H1 (cell line): ENCODE data around the gene ALG14. TPM values are rescaled to one million over a fixed set of nuclear protein-coding genes. Genes with fewer than 3 reads are reported as not detected.

Source experiments
- CTCF ChIA-PET: fragments of 300-600 bp; sonication (Branson Sonifier 250); formaldehyde crosslinking; loops from one replicate; lab custom pipeline; 2021; ENCODE audit not compliant: partially characterized antibody; lab: Charles Lee
- POLR2A ChIA-PET: fragments of 300-600 bp; sonication (Branson Sonifier 250); formaldehyde crosslinking; loops from one replicate; lab custom pipeline; 2021; ENCODE audit warnings: inconsistent platforms; ENCODE audit not compliant: partially characterized antibody; lab: Charles Lee
- DNase-seq, 2 experiments: peaks; one replicate each; pipeline versions ENCODE4 v3.0.0 to v3.0.0-alpha.2; 2010 to 2022; ENCODE audit warnings: low spot score in 2 of 2, low read depth in 1 of 2, mixed read lengths in 1 of 2
- FAIRE-seq: peaks from 2 replicates; lab custom pipeline; 2011; peaks lifted over from hg19 to GRCh38; lab: Jason Lieb, UNC
- H2AFZ ChIP-seq: 2 replicates; pipeline ENCODE4 v1.8.1; 2012; ENCODE audit warnings: low read length, inconsistent platforms
- H2AK5ac ChIP-seq: 2 replicates; pipeline ENCODE4 v1.6.1; 2013; ENCODE audit warnings: low read depth, low read length
- H2BK120ac ChIP-seq: replicated peaks from 2 replicates; pipeline ENCODE3; 2013; ENCODE audit warnings: low read depth, low read length, inconsistent platforms
- H2BK12ac ChIP-seq: 2 replicates; pipeline ENCODE4 v1.6.1; 2013; ENCODE audit warnings: low read depth, low read length
- H2BK15ac ChIP-seq: 2 replicates; pipeline ENCODE4 v1.6.1; 2013; ENCODE audit warnings: low read length
- H2BK20ac ChIP-seq: 2 replicates; pipeline ENCODE4 v1.6.1; 2013; ENCODE audit warnings: low read length
- H2BK5ac ChIP-seq: 2 replicates; pipeline ENCODE4 v1.6.1; 2013; ENCODE audit warnings: low read depth, low read length
- H3K14ac ChIP-seq: 2 replicates; pipeline ENCODE4 v1.6.1; 2013; ENCODE audit warnings: inconsistent platforms; ENCODE audit not compliant: insufficient read length
- H3K18ac ChIP-seq: 2 replicates; pipeline ENCODE4 v1.6.1; 2013; ENCODE audit warnings: low read length; ENCODE audit errors: extremely low read depth
- H3K23ac ChIP-seq: 2 replicates; pipeline ENCODE4 v1.6.1; 2013; ENCODE audit warnings: inconsistent platforms; ENCODE audit not compliant: insufficient read length
- H3K23me2 ChIP-seq: 2 replicates; pipeline ENCODE4 v1.6.1; 2013; ENCODE audit warnings: low read depth, low read length
- H3K27ac ChIP-seq: 2 replicates; pipeline ENCODE4 v1.6.1; 2011; ENCODE audit warnings: low read depth, low read length, inconsistent platforms
- H3K27me3 ChIP-seq, 4 experiments: replicated peaks in 1 of 4; 1 replicate in 1 of 4; 2 replicates in 3 of 4; pipeline versions ENCODE4 v1.6.1 to v1.8.1; 2011 to 2013; ENCODE audit warnings: low read length in 3 of 4, mild to moderate bottlenecking in 3 of 4, inconsistent platforms in 2 of 4, mixed read lengths in 2 of 4, moderate library complexity in 1 of 4; ENCODE audit not compliant: control insufficient read depth in 3 of 4, insufficient read depth in 3 of 4; ENCODE audit errors: extremely low read depth in 1 of 4
- H3K36me3 ChIP-seq, 4 experiments: 2 replicates each; pipeline versions ENCODE4 v1.6.1 to v1.8.1; 2011 to 2013; ENCODE audit warnings: mild to moderate bottlenecking in 4 of 4, low read length in 3 of 4, moderate library complexity in 2 of 4, control low read depth in 1 of 4, inconsistent platforms in 1 of 4; ENCODE audit not compliant: insufficient read depth in 4 of 4, control insufficient read depth in 2 of 4
- H3K4ac ChIP-seq: replicated peaks from 2 replicates; pipeline ENCODE3; 2013; ENCODE audit warnings: low read length, low read depth, mixed read lengths, inconsistent platforms; ENCODE audit not compliant: insufficient read length
- H3K4me1 ChIP-seq, 4 experiments: replicated peaks in 1 of 4; 1 replicate in 1 of 4; 2 replicates in 3 of 4; pipeline versions ENCODE4 v1.6.1 to v1.8.1; 2011 to 2013; ENCODE audit warnings: low read length in 3 of 4, inconsistent platforms in 2 of 4, mixed read lengths in 1 of 4; ENCODE audit not compliant: insufficient read depth in 4 of 4, control insufficient read depth in 3 of 4
- H3K4me2 ChIP-seq, 2 experiments: 2 replicates each; pipeline versions ENCODE4 v1.6.1 to v1.8.1; 2011 to 2013; ENCODE audit warnings: low read depth in 2 of 2, low read length in 2 of 2, control low read depth in 1 of 2, inconsistent platforms in 1 of 2, mild to moderate bottlenecking in 1 of 2; ENCODE audit not compliant: insufficient read depth in 1 of 2
- H3K4me3 ChIP-seq, 4 experiments: fragments of 200-600, 300-600 bp in 1 of 4; sonication (generic), shearing (Covaris generic), sonication (Bioruptor Twin) in 1 of 4; 2 replicates each; pipeline versions ENCODE4 v1.5.1 to v1.8.1; 2011 to 2016; ENCODE audit warnings: low read length in 4 of 4, low read depth in 3 of 4, control low read depth in 2 of 4, inconsistent platforms in 2 of 4, mild to moderate bottlenecking in 2 of 4, mixed read lengths in 1 of 4, moderate library complexity in 1 of 4; ENCODE audit not compliant: insufficient read depth in 2 of 4; ENCODE audit errors: extremely low read depth in 1 of 4
- H3K56ac ChIP-seq: replicated peaks from 2 replicates; pipeline ENCODE3; 2013; ENCODE audit warnings: low read depth, mild to moderate bottlenecking, mixed read lengths, low read length, inconsistent platforms; ENCODE audit not compliant: insufficient read length
- H3K79me1 ChIP-seq: 2 replicates; pipeline ENCODE4 v1.6.1; 2013; ENCODE audit warnings: low read depth, low read length, control low read depth
- H3K79me2 ChIP-seq, 2 experiments: 2 replicates each; pipeline versions ENCODE4 v1.6.1 to v1.8.1; 2012 to 2013; ENCODE audit warnings: low read length in 2 of 2, mild to moderate bottlenecking in 2 of 2, inconsistent platforms in 1 of 2; ENCODE audit not compliant: insufficient read depth in 2 of 2, control insufficient read depth in 1 of 2
- H3K9ac ChIP-seq, 4 experiments: replicated peaks in 1 of 4; 1 replicate in 1 of 4; 2 replicates in 3 of 4; pipeline versions ENCODE4 v1.6.1 to v1.8.1; 2011 to 2013; ENCODE audit warnings: low read depth in 3 of 4, low read length in 3 of 4, control low read depth in 2 of 4, mild to moderate bottlenecking in 2 of 4, moderate library complexity in 2 of 4, inconsistent platforms in 1 of 4; ENCODE audit errors: extremely low read depth in 1 of 4
- H3K9me3 ChIP-seq, 2 experiments: 2 replicates each; pipeline versions ENCODE4 v1.6.1 to v1.8.1; 2012 to 2013; ENCODE audit warnings: mild to moderate bottlenecking in 2 of 2, moderate library complexity in 2 of 2, control low read depth in 1 of 2, inconsistent platforms in 1 of 2, low read depth in 1 of 2, low read length in 1 of 2, mixed read lengths in 1 of 2; ENCODE audit not compliant: insufficient read depth in 2 of 2
- H4K20me1 ChIP-seq, 2 experiments: replicated peaks in 1 of 2; 2 replicates each; pipeline versions ENCODE3 to v1.8.1; 2011 to 2013; ENCODE audit warnings: inconsistent platforms in 2 of 2, low read length in 2 of 2, mild to moderate bottlenecking in 1 of 2; ENCODE audit not compliant: insufficient read depth in 2 of 2, control insufficient read depth in 1 of 2
- H4K5ac ChIP-seq: 2 replicates; pipeline ENCODE4 v1.6.1; 2013; ENCODE audit warnings: low read length, low read depth, mixed read lengths, inconsistent platforms; ENCODE audit not compliant: insufficient read length
- H4K8ac ChIP-seq: 2 replicates; pipeline ENCODE4 v1.8.0; 2013; ENCODE audit warnings: mild to moderate bottlenecking, moderate library complexity, low read length, inconsistent platforms; ENCODE audit not compliant: insufficient read depth; ENCODE audit errors: extremely low read depth
- H4K91ac ChIP-seq: replicated peaks from 2 replicates; pipeline ENCODE3; 2013; ENCODE audit warnings: low read length, mixed read lengths, inconsistent platforms; ENCODE audit not compliant: insufficient read length
- CBX5 ChIP-seq: fragments of 300-800, 300-1000 bp; sonication (generic); IDR thresholded peaks from 2 replicates; pipeline ENCODE4 v1.7.1; 2016; ENCODE audit warnings: antibody characterized with exemption, low read length, low read depth
- CHD2 ChIP-seq: IDR thresholded peaks from 2 replicates; pipeline ENCODE4 v1.6.1; 2012; ENCODE audit warnings: low read length, improper control_type of control experiment
- CREB1 ChIP-seq: IDR thresholded peaks from 2 replicates; pipeline ENCODE4 v1.6.1; 2012; ENCODE audit warnings: inconsistent platforms
- NRF1 ChIP-seq: IDR thresholded peaks from 2 replicates; pipeline ENCODE4 v1.6.1; 2011; ENCODE audit warnings: mild to moderate bottlenecking, low read depth, low read length, improper control_type of control experiment
- SIRT6 ChIP-seq: IDR thresholded peaks from one replicate; pipeline ENCODE4 v1.7.1; 2012; ENCODE audit warnings: low read length, inconsistent platforms
- WGBS, 2 experiments: shearing (Covaris generic) in 1 of 2; methylation state at CpG; one replicate each; pipeline versions ENCODE4 v1.1.6 to v1.1.7; 2013 to 2015; ENCODE audit warnings: low lambda C conversion rate in 2 of 2, mixed read lengths in 2 of 2, inconsistent platforms in 1 of 2, low coverage in 1 of 2, missing lambda C conversion rate in 1 of 2; ENCODE audit not compliant: insufficient replicate concordance in 2 of 2, insufficient coverage in 1 of 2, insufficient read length in 1 of 2; ENCODE audit errors: extremely low coverage in 1 of 2, missing lambda C conversion rate in 1 of 2; 5-methylcytosine and 5-hydroxymethylcytosine counted together
- polyA plus RNA-seq, 7 experiments: library from polyadenylated mRNA; depleted of rRNA in 3 of 7; stranded (reverse) in 5 of 7; unstranded in 2 of 7; fragments of >200 nt in 5 of 7; fragments of 200-250 nt in 2 of 7; gene quantifications; 1 replicate in 5 of 7; 2 replicates in 1 of 7; 4 replicates in 1 of 7; pipeline versions ENCODE4 v1.2.1 to v1.2.3, GENCODE V29; 2011 to 2013; ENCODE audit warnings: missing spikeins in 2 of 7, mixed read lengths in 2 of 7
- total RNA-seq: library from RNA; stranded (reverse); fragmentation: NEBNext Ultra II Directional; extraction: Animal tissue kit (Norgen Biotek cat#: 25700); gene quantifications from 2 replicates; pipeline ENCODE4 v1.2.1, GENCODE V29; 2021
- TF ChIP-seq, protein P1 (sequence below), 3 experiments: IDR thresholded peaks; 1 replicate in 2 of 3; 2 replicates in 1 of 3; pipeline versions ENCODE4 v1.5.1 to v1.6.1; 2011; ENCODE audit warnings: low read length in 3 of 3, mild to moderate bottlenecking in 3 of 3, inconsistent platforms in 2 of 3, low read depth in 1 of 3, moderate library complexity in 1 of 3; ENCODE audit not compliant: insufficient read depth in 1 of 3; ENCODE audit errors: control extremely low read depth in 1 of 3

The ALG14 gene
- total and polyA plus RNA-seq, 2 of the 8 experiments (the other 6 are each of a cell fraction or from before 2014, with no cell fraction given): 0.95 to 1.3 TPM

DNA sequence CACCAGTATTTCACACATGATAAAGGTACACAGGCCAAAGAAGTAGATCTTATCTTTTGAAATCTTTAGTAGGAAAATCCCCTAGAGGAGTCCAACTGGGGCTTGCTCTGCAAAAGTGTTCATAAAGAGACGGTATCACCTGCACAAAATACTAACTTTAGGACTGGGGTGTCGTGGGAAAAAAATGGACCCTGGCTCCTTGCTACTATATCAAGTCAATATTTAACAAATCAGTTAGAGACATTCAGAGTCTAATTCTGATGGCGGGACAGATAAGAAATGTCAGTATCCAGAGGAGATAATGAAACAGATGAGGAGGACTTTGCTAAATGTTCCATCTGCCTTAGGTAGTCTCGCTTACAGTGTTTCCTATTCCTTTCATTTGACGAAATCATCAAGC is 120.2 kb downstream of the ALG14 start:
- no peak overlapping the region for H2BK15ac ChIP-seq
- H3K14ac ChIP-seq: no peak overlapping the region
- H3K18ac ChIP-seq: no peak overlapping the region
- 99% methylated on average over 5 of the region's 5 CpGs; no CpG with 5 or more reads in 1 of the 2 experiments for WGBS, 2 experiments
- FAIRE-seq (no peak), DNase-seq (no peak)
- H3K23me2 ChIP-seq: no peaks in the 10 kb centered on the region
- H3K36me3 ChIP-seq: no peaks in the 10 kb centered on the region
- H4K91ac ChIP-seq: no peak overlapping the region
- H4K8ac ChIP-seq: no peak overlapping the region
- peaks cover 0 to 6% (median 6%) of the 10 kb centered on the region in 4 experiments; a peak in 3 of 7 replicates for H3K4me1 ChIP-seq
- H3K4ac ChIP-seq: no peak overlapping the region
- no peak overlapping the region for H3K4me3 ChIP-seq
- TF ChIP-seq SIRT6: no peak
- TF ChIP-seq, protein P1, sequence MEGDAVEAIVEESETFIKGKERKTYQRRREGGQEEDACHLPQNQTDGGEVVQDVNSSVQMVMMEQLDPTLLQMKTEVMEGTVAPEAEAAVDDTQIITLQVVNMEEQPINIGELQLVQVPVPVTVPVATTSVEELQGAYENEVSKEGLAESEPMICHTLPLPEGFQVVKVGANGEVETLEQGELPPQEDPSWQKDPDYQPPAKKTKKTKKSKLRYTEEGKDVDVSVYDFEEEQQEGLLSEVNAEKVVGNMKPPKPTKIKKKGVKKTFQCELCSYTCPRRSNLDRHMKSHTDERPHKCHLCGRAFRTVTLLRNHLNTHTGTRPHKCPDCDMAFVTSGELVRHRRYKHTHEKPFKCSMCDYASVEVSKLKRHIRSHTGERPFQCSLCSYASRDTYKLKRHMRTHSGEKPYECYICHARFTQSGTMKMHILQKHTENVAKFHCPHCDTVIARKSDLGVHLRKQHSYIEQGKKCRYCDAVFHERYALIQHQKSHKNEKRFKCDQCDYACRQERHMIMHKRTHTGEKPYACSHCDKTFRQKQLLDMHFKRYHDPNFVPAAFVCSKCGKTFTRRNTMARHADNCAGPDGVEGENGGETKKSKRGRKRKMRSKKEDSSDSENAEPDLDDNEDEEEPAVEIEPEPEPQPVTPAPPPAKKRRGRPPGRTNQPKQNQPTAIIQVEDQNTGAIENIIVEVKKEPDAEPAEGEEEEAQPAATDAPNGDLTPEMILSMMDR (IDR thresholded peaks at IDR 0.05; ENCODE audit: control extremely low read depth in 1 of 3, insufficient read depth in 1 of 3, low read depth in 1 of 3, low read length in 3 of 3): no peak
- TF ChIP-seq CBX5: no peak
- TF ChIP-seq CHD2: no peak
- TF ChIP-seq NRF1: no peak
- TF ChIP-seq CREB1: no peak
- TF ChIP-seq, all 59 proteins: peak for 0
- Histone ChIP-seq H3K79me2 (no peaks in the 10 kb centered on the region), H3K9ac (no peak overlapping the region), H2BK5ac (no peak overlapping the region), H4K20me1 (no peaks in the 10 kb centered on the region), H2BK20ac (no peak overlapping the region), H3K4me2 (no peak overlapping the region), H3K27me3 (no peaks in the 10 kb centered on the region), H2AK5ac (no peak overlapping the region), H3K27ac (no peak overlapping the region), H3K23ac (no peak overlapping the region), H3K79me1 (no peaks in the 10 kb centered on the region), H3K9me3 (no peaks in the 10 kb centered on the region), H3K56ac (no peak overlapping the region), H2BK12ac (no peak overlapping the region), H2BK120ac (no peak overlapping the region), H2AFZ (no peak overlapping the region), H4K5ac (no peak overlapping the region)
- ChIA-PET CTCF (interaction anchor here (1.6 kb wide), 1 partner anchor 9 kb away, joined by 4 read pairs; no protein-coding TSS in a partner anchor), POLR2A (interaction anchor here (1.6 kb wide), 1 partner anchor 25 kb away, joined by 5 read pairs; the partner anchor contains the start of gene CNN3)
